Lower leg skin (tissue), 3 donors: Measurements from ENCODE around the gene PLAAT3.
"Not testable (repeated sequence)": the region's sequence is repeated elsewhere in the genome, so short reads cannot be mapped to it uniquely, and the experiment has no call there.

Source experiments
- CTCF ChIP-seq, 3 donors: fragments of 450-650 bp; IDR thresholded peaks; one replicate each; pipeline ENCODE4 v1.5.1; 2016; ENCODE audit warnings: antibody characterized with exemption in 3 of 3, mild to moderate bottlenecking in 3 of 3, moderate library complexity in 2 of 3
- POLR2A ChIP-seq, 2 donors: fragments of 450-650 bp; IDR thresholded peaks; one replicate each; pipeline ENCODE4 v1.6.1; 2016 to 2017; ENCODE audit warnings: antibody characterized with exemption in 2 of 2, mild to moderate bottlenecking in 1 of 2, moderate library complexity in 1 of 2

- TF ChIP-seq CTCF, POLR2A (IDR thresholded peaks at IDR 0.05): not testable (repeated sequence)
These were observed 86.1 kb downstream of the PLAAT3 start for GRCh38 chr11:63528156-63528555.
